Measurements from ENCODE around the gene HLA-DRB1. TPM values are rescaled to one million over a fixed set of nuclear protein-coding genes. Genes with fewer than 3 reads are reported as not detected.

Gene HLA-DRB1
- total and polyA plus RNA-seq, 2 donors (not counting 3 experiments of a cell fraction or from before 2014, with no cell fraction given) = not detected

DNA sequence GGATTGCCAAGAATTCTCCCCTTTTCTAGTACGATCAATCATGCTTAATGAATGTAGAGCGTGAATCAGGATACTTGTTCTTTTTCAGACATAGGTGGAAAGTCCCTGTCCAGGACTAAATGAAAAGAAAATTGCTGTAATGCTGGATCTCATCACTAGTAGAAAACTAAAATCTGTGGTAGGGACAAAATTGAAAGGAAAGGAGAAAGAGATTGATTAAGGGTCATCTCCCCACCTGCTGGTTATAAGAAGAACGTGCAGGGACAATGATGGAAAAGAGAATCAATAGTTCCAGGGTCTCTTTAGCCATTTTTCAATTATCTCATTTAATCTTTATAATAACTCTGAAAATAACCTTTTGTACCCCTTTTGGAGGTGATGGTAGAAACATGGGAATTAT, 18.7 kb upstream of the HLA-DRB1 start:
- H3K79me2 ChIP-seq (ENCODE audit: control insufficient read depth, insufficient read depth, low read length) = no peaks in the 10 kb centered on the region
- intact Hi-C loops (cut with micrococcal nuclease) (no loop called here), dilution Hi-C loops (cut with MboI; ENCODE audit: extremely low pct_ligation_motif_present, low sequenced_read_pairs) (no loop called here)
- POLR2A ChIA-PET = no interaction called here
- no peaks in the 10 kb centered on the region for H3K36me3 ChIP-seq (ENCODE audit: control insufficient read depth in 2 of 2, extremely low read depth in 1 of 2, insufficient read depth in 2 of 2, low read length in 2 of 2)
- CTCF ChIA-PET = no interaction called here
- H3K4me2 ChIP-seq (ENCODE audit: insufficient read depth, low read length) = no peak overlapping the region
- DNase-seq (ENCODE audit: low read depth, low spot score) = no peak
- no peaks in the 10 kb centered on the region for H4K20me1 ChIP-seq (replicated peaks; ENCODE audit: control insufficient read depth, extremely low read depth, insufficient read depth, low read length)
- no peak overlapping the region for H3K27ac ChIP-seq (ENCODE audit: insufficient read depth, low read depth, low read length)
- BruUV-seq (replicated peaks) = no TSS peak
- no peaks in the 10 kb centered on the region for H3K9me3 ChIP-seq (replicated peaks; ENCODE audit: control insufficient read depth, insufficient read depth, low read length)
- no peak overlapping the region for H3K9ac ChIP-seq (replicated peaks; ENCODE audit: extremely low read depth, insufficient read depth, low read length)
- no peak overlapping the region for H3K4me3 ChIP-seq (replicated peaks in 1 of 3; ENCODE audit: insufficient read depth in 1 of 3, low read depth in 1 of 3, low read length in 3 of 3)
- peaks cover 0 to 6% of the 10 kb centered on the region in 2 experiments for H3K27me3 ChIP-seq (ENCODE audit: control insufficient read depth in 2 of 2, insufficient read depth in 2 of 2, low read length in 2 of 2)
- FAIRE-seq = no peak
- TF ChIP-seq, protein P1, sequence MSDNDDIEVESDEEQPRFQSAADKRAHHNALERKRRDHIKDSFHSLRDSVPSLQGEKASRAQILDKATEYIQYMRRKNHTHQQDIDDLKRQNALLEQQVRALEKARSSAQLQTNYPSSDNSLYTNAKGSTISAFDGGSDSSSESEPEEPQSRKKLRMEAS (IDR thresholded peaks at IDR 0.05; ENCODE audit: insufficient read depth, insufficient read length) = no peak
- TF ChIP-seq, protein P2, sequence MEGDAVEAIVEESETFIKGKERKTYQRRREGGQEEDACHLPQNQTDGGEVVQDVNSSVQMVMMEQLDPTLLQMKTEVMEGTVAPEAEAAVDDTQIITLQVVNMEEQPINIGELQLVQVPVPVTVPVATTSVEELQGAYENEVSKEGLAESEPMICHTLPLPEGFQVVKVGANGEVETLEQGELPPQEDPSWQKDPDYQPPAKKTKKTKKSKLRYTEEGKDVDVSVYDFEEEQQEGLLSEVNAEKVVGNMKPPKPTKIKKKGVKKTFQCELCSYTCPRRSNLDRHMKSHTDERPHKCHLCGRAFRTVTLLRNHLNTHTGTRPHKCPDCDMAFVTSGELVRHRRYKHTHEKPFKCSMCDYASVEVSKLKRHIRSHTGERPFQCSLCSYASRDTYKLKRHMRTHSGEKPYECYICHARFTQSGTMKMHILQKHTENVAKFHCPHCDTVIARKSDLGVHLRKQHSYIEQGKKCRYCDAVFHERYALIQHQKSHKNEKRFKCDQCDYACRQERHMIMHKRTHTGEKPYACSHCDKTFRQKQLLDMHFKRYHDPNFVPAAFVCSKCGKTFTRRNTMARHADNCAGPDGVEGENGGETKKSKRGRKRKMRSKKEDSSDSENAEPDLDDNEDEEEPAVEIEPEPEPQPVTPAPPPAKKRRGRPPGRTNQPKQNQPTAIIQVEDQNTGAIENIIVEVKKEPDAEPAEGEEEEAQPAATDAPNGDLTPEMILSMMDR (IDR thresholded peaks at IDR 0.05; ENCODE audit: extremely low read depth in 1 of 2, insufficient read depth in 1 of 2, low read depth in 1 of 2, low read length in 2 of 2) = no peak
- H2AFZ ChIP-seq (ENCODE audit: low read depth, low read length) = no peak overlapping the region
- no peaks in the 10 kb centered on the region for H3K4me1 ChIP-seq (ENCODE audit: control insufficient read depth, extremely low read depth, insufficient read depth, low read length)
- H3K9me1 ChIP-seq (replicated peaks; ENCODE audit: control insufficient read depth, extremely low read depth, insufficient read depth, low read length) = no peaks in the 10 kb centered on the region

DNA sequence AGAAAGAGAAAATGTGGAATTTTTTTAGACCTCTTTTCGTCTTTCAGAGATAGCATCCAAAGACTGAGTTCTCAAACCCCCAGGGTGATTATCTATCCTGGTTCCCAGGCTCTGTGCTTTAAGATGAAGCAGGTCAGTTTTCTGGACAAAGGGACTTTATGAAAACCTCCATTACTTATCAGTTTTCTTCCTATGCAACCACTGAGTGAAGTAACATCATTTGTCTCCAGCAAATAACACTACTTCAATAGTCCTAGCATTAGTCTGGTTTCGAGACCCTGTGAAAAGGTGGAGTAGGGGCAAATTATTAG, 18.3 kb upstream of the HLA-DRB1 start:
- H3K4me1 ChIP-seq (ENCODE audit: control insufficient read depth, extremely low read depth, insufficient read depth, low read length) = no peaks in the 10 kb centered on the region
- no peak overlapping the region for H3K9ac ChIP-seq (replicated peaks; ENCODE audit: extremely low read depth, insufficient read depth, low read length)
- no peak overlapping the region for H3K4me2 ChIP-seq (ENCODE audit: insufficient read depth, low read length)
- no peak for DNase-seq (ENCODE audit: low read depth, low spot score)
- H3K4me3 ChIP-seq (replicated peaks in 1 of 3; ENCODE audit: insufficient read depth in 1 of 3, low read depth in 1 of 3, low read length in 3 of 3) = no peak overlapping the region
- intact Hi-C loops (cut with micrococcal nuclease) (no loop called here), dilution Hi-C loops (cut with MboI; ENCODE audit: extremely low pct_ligation_motif_present, low sequenced_read_pairs) (no loop called here)
- H3K9me3 ChIP-seq (replicated peaks; ENCODE audit: control insufficient read depth, insufficient read depth, low read length) = no peaks in the 10 kb centered on the region
- no peaks in the 10 kb centered on the region for H3K79me2 ChIP-seq (ENCODE audit: control insufficient read depth, insufficient read depth, low read length)
- peaks cover 0 to 3% of the 10 kb centered on the region in 2 experiments for H3K27me3 ChIP-seq (ENCODE audit: control insufficient read depth in 2 of 2, insufficient read depth in 2 of 2, low read length in 2 of 2)
- H4K20me1 ChIP-seq (replicated peaks; ENCODE audit: control insufficient read depth, extremely low read depth, insufficient read depth, low read length) = no peaks in the 10 kb centered on the region
- no peak overlapping the region for H3K27ac ChIP-seq (ENCODE audit: insufficient read depth, low read depth, low read length)
- H2AFZ ChIP-seq (ENCODE audit: low read depth, low read length) = no peak overlapping the region
- no peaks in the 10 kb centered on the region for H3K9me1 ChIP-seq (replicated peaks; ENCODE audit: control insufficient read depth, extremely low read depth, insufficient read depth, low read length)
- TF ChIP-seq MYC (IDR thresholded peaks at IDR 0.05; ENCODE audit: low read depth, low read length) = no peak
- TF ChIP-seq, protein P1 (IDR thresholded peaks at IDR 0.05; ENCODE audit: insufficient read depth, insufficient read length) = no peak
- TF ChIP-seq GATA2 (IDR thresholded peaks at IDR 0.05; ENCODE audit: insufficient read depth, insufficient read length, low read depth, low read length) = no peak
- no peak for TF ChIP-seq POLR2A (IDR thresholded peaks at IDR 0.05; ENCODE audit: low read depth, low read length)
- TF ChIP-seq EZH2 (IDR thresholded peaks at IDR 0.05; ENCODE audit: borderline replicate concordance, low read depth, low read length, severe bottlenecking) = no peak
- no peak for TF ChIP-seq JUN (IDR thresholded peaks at IDR 0.05; ENCODE audit: borderline replicate concordance, insufficient read depth, insufficient read length, low read depth)
- no peak for TF ChIP-seq FOS (IDR thresholded peaks at IDR 0.05; ENCODE audit: borderline replicate concordance, insufficient read depth, low read length)
- no peak for TF ChIP-seq POLR2AphosphoS5 (IDR thresholded peaks at IDR 0.05; ENCODE audit: insufficient read depth, low read depth, low read length)
- TF ChIP-seq, protein P2 (IDR thresholded peaks at IDR 0.05; ENCODE audit: extremely low read depth in 1 of 2, insufficient read depth in 1 of 2, low read depth in 1 of 2, low read length in 2 of 2) = no peak
- no peaks in the 10 kb centered on the region for H3K36me3 ChIP-seq (ENCODE audit: control insufficient read depth in 2 of 2, extremely low read depth in 1 of 2, insufficient read depth in 2 of 2, low read length in 2 of 2)
- ChIA-PET CTCF (no interaction called here), POLR2A (no interaction called here)
- FAIRE-seq = no peak
- BruUV-seq (replicated peaks) = no TSS peak
